Motor neuron (in vitro differentiated cells): ENCODE data around the gene ANKRD44. TPM values are rescaled to one million over a fixed set of nuclear protein-coding genes. Genes with fewer than 3 reads are reported as not detected.
"Not testable (repeated sequence)": the region's sequence is repeated elsewhere in the genome, so short reads cannot be mapped to it uniquely, and the experiment has no call there.

Experiments
- ATAC-seq, 8 experiments: fragments of 200-7000 bp; cut with Tn5 transposase; replicated peaks in 6 of 8; 2 replicates each; pipeline ENCODE4 v1.8.0; 2021; ENCODE audit warnings: mild to moderate bottlenecking in 8 of 8, moderate library complexity in 8 of 8
- H3K27ac ChIP-seq, 2 donors: fragments of 250-450 bp; sonication (Bioruptor Pico); 2 replicates each; pipeline ENCODE4 v1.9.0; 2021; ENCODE audit warnings: antibody characterized with exemption in 2 of 2, mild to moderate bottlenecking in 2 of 2, moderate library complexity in 1 of 2
- H3K4me1 ChIP-seq, 2 donors: fragments of 250-450 bp; sonication (Bioruptor Pico); replicated peaks in 1 of 2; 2 replicates each; pipeline ENCODE4 v1.6.1; 2021; ENCODE audit warnings: antibody characterized with exemption in 2 of 2, mild to moderate bottlenecking in 2 of 2, moderate library complexity in 1 of 2
- H3K4me3 ChIP-seq, 5 donors: fragments of 250-450 bp; sonication (Bioruptor Pico); 2 replicates each; pipeline ENCODE4 v1.9.0; 2021; ENCODE audit warnings: antibody characterized with exemption in 5 of 5, mild to moderate bottlenecking in 5 of 5, moderate library complexity in 4 of 5
- WGBS, 10 experiments: fragments of 450-650 bp; shearing (Covaris generic); methylation state at CpG; one replicate each; pipeline ENCODE4 v1.0.0; 2022; 5-methylcytosine and 5-hydroxymethylcytosine counted together
- in situ Hi-C, 9 experiments: fragments of 400-800 bp; cut with MboI; loops; one replicate each; pipeline ENCODE4 v1.15.0; 2021; ENCODE audit warnings: low sequenced_read_pairs in 9 of 9, low pct_unique_long_range_greater_than_20kb in 2 of 9; ENCODE audit not compliant: unreplicated experiment in 9 of 9
- total RNA-seq, 8 experiments: library from RNA; unstranded; fragments of 300-600 nt; gene quantifications; 2 replicates each; pipeline versions ENCODE4 v1.2.3 to v1.2.4, GENCODE V29; 2022

The ANKRD44 gene
- total RNA-seq, 8 experiments from 2014 or later = 3.4 to 28.8 (median 14.8) TPM

DNA sequence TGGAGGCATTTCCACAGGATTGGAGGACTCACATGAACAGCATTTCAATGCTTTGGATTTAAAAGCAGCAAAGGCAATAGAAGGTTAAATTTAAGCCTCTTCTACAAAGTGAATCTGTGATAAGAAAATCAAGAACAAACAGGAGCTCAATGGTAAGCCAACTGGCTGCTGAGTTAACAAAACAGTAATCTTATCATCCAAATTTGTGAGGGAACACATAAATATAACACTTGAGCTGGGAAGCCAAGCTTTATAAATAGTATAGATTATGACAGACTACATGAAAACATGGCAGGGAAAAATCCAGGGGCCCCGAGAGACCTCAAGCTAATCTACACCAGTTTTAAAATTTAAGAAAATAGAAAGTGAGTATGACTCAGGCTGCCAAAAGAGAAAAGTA, 275.6 kb downstream of the ANKRD44 start:
- WGBS, 10 experiments = 78 to 100% (median 93%) methylated on average over 1 of the region's 1 CpG; no CpG with 5 or more reads in 4 of the 10 experiments
- no peak for ATAC-seq
- Histone ChIP-seq H3K27ac (no peak overlapping the region), H3K4me3 (no peak overlapping the region), H3K4me1 (no peaks in the 10 kb centered on the region)
- in situ Hi-C loops = no loop called here

DNA sequence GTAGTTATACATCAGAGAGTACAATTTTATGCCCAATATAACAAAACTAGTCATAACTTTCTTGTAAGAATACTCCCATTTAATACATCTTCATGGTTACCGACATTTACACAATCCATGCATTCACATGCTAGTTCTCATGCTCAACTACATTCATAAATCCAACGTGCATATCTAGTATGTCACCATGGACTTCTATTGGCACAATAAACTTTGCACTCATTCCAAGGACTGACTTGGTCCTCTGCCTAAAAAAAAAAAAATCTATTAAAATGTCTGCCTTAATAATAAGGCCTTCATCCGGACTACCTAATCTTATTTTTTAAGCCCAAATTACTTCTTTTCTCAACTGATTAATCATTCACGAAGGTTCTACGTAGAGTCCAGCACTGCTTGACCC, 276.3 kb downstream of the ANKRD44 start:
- 63 to 100% (median 84%) methylated on average over 2 to 5 of the region's 5 CpGs for WGBS, 10 experiments
- no peak overlapping the region for H3K27ac ChIP-seq
- no peak overlapping the region for H3K4me3 ChIP-seq
- in situ Hi-C loops = no loop called here
- ATAC-seq = no peak
- H3K4me1 ChIP-seq = no peaks in the 10 kb centered on the region

DNA sequence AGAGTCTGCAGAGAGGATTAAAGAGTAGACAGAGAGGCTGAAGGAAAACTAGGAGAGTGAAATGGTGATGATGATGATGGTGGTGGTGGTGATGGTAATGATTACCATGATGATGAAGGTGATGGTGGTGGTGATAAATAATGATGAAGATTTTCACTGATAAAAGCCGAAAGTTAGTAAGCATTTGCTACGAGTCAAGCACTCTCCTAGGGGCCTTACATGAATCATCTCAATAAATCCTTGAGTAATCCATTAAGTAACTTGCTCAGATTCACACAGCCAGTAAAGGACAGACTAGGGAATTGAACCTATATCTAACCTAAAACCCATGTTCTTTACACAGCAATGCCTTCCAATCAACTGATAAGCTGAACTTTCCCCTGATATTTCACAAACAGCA, 277.4 kb downstream of the ANKRD44 start:
- Histone ChIP-seq H3K27ac (no peak overlapping the region), H3K4me1 (no peaks in the 10 kb centered on the region), H3K4me3 (no peak overlapping the region)
- ATAC-seq = no peak
- in situ Hi-C loops = no loop called here
- 14 to 100% (median 83%) methylated on average over 1 to 2 of the region's 2 CpGs; no CpG with 5 or more reads in 1 of the 10 experiments for WGBS, 10 experiments

DNA sequence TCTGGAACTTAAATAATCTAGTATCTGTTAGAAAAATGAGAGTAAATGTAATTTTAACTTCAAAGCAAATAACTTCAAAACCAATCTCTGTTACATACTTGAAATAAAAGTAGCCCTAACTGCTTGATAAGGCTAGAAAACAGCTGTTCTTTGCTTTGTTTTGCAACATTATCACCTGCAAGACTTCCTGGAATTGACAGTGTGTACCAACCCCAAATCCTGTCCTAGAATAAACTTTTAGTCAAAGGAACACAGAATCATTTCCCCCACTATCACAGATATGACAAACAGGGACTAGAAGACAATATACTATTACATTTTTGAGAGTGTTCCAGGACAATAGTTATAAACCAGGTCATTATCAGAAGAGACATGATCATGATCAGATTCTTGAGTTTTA, 278.8 kb downstream of the ANKRD44 start:
- no peak for ATAC-seq
- Histone ChIP-seq H3K4me3 (no peak overlapping the region), H3K4me1 (no peaks in the 10 kb centered on the region), H3K27ac (no peak overlapping the region)
- in situ Hi-C loops = no loop called here

DNA sequence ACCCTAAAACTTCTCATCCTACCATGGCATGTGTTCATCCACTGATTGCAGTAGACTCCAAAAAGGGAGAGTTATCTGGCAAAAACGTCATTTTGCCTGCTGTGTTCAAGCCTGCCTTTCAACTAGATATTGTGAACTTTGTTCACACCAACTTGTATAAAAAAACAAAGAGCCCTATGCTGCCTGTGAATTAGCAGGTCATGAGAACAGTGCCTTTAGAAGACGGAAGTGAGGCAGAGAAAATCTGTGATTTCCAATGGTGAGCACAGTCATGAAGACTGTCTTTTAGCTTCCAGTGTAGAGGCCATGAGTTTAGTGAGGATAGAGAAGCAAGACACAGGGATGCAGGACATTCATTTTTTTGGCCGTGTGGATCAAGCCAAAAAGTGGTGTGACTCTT, 280.5 kb downstream of the ANKRD44 start:
- Histone ChIP-seq H3K27ac (no peak overlapping the region), H3K4me3 (no peak overlapping the region), H3K4me1 (no peaks in the 10 kb centered on the region)
- in situ Hi-C loops = no loop called here
- WGBS, 10 experiments = 29 to 89% (median 60%) methylated on average over 1 to 3 of the region's 3 CpGs; no CpG with 5 or more reads in 2 of the 10 experiments
- no peak for ATAC-seq

DNA sequence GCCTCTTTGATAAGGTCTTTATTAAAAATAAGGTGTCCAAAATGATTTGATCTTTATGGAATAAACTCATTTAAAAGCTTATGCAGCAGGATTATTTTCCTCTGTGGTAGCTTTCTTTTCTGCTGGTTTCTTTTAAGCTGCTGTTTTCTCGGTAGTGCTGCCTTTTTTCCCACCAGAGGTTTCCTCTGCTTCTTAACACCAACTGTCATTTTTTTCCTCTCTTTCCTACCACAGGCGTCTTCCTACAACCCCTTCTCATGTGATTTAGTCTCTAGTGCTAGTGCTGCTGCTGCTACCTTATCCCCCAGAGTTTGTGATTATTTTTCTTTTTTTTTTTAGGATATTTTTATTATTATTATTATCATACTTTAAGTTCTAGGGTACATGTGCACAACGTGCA, 281.9 kb downstream of the ANKRD44 start:
- WGBS, 10 experiments = 61 to 100% (median 80%) methylated on average over 1 to 3 of the region's 3 CpGs; no CpG with 5 or more reads in 1 of the 10 experiments
- Histone ChIP-seq H3K4me1 (no peaks in the 10 kb centered on the region), H3K4me3 (no peak overlapping the region), H3K27ac (no peak overlapping the region)
- no peak for ATAC-seq
- in situ Hi-C loops = no loop called here

DNA sequence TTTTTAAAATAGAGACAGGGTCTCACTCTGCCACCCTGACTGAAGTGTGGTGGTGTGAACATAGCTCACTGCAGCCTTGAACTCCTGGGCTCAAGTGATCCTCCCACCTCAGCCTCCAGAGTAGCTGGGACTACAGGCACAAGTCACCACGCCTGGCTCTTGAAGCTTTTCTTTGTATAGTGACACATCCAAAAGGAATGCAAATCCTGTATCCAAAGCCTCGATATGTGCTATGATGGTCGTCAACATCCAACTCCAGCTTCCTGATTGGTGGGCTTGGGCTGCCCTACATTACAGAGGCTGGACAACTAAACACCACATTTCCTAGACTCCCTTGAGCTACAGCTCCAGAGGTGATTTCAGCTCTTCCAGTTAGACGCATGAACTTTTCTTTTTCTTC, 282.4 kb downstream of the ANKRD44 start:
- Histone ChIP-seq H3K4me3 (no peak overlapping the region), H3K27ac (no peak overlapping the region), H3K4me1 (no peaks in the 10 kb centered on the region)
- in situ Hi-C loops = no loop called here
- WGBS, 10 experiments = 17 to 100% (median 84%) methylated on average over 1 to 3 of the region's 4 CpGs; no CpG with 5 or more reads in 3 of the 10 experiments
- ATAC-seq = peak in 1 of 8 experiments; percentile 24

DNA sequence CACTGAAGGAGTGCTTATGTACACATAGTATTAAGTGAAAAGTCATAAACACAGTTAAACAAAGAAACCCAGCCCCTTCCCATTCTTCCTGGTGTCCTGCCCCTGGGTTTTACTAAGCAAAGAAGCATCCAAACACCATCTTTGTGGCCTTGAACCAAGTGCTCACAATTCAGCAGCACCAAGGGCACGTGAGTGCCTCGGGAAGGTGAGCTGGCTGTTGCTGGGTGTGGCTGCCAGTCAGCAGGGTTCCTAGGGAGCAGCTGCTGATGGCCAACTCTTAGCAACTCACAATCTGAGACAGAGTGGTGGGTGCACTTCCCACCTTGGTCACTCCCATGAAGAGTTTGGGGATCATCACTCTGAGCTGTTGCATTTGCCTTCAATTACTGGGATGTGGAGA, 286.4 kb downstream of the ANKRD44 start:
- 20 to 90% (median 80%) methylated on average over 1 to 2 of the region's 2 CpGs; no CpG with 5 or more reads in 7 of the 10 experiments for WGBS, 10 experiments
- Histone ChIP-seq H3K4me3 (no peak overlapping the region), H3K27ac (no peak overlapping the region), H3K4me1 (no peaks in the 10 kb centered on the region)
- ATAC-seq = peak in 3 of 8 experiments; percentile 39 to 54 (median 40)
- in situ Hi-C loops = no loop called here

DNA sequence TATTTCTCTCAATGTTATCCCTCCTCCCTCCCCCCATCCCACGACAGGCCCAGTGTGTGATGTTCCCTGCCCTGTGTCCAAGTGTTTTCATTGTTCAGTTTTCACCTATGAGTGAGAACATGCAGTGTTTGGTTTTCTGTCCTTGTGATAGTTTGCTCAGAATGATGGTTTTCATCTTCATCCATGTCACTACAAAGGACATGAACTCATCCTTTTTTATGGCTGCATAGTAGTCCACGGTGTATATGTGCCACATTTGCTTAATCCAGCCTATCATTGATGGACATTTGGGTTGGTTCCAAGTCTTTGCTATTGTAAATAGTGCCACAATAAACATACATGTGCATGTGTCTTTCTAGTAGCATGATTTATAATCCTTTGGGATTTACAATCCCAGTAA, 289.7 kb downstream of the ANKRD44 start:
- H3K27ac ChIP-seq, H3K4me3 ChIP-seq, ATAC-seq, H3K4me1 ChIP-seq, in situ Hi-C loops: not testable (repeated sequence)
- WGBS, 10 experiments = 100% methylated on average over 1 of the region's 2 CpGs; no CpG with 5 or more reads in 8 of the 10 experiments

DNA sequence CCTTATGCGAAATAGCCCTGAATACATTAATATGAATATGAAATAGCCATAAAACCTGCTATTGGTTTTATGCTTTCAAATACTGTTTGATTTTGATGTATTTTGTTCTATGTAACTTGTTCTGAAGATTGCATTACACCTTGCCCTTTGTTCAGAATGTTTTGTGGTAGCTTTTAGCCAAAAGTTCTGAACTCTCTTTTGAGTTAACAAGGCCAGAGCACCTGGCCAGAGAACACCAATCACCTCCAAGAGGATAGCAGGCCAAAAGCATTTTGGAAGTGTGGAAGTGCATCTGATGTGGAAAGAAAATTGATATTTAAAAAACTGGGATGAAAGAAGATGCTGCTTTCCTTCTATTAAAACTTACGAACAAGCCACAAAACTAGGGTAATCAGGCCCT, 297.5 kb downstream of the ANKRD44 start:
- Histone ChIP-seq H3K4me3 (no peak overlapping the region), H3K4me1 (peaks cover 17 to 19% of the 10 kb centered on the region in 2 donors), H3K27ac (no peak overlapping the region)
- ATAC-seq = no peak
- 63 to 100% (median 100%) methylated on average over 1 to 2 of the region's 2 CpGs; no CpG with 5 or more reads in 2 of the 10 experiments for WGBS, 10 experiments
- in situ Hi-C loops = no loop called here

DNA sequence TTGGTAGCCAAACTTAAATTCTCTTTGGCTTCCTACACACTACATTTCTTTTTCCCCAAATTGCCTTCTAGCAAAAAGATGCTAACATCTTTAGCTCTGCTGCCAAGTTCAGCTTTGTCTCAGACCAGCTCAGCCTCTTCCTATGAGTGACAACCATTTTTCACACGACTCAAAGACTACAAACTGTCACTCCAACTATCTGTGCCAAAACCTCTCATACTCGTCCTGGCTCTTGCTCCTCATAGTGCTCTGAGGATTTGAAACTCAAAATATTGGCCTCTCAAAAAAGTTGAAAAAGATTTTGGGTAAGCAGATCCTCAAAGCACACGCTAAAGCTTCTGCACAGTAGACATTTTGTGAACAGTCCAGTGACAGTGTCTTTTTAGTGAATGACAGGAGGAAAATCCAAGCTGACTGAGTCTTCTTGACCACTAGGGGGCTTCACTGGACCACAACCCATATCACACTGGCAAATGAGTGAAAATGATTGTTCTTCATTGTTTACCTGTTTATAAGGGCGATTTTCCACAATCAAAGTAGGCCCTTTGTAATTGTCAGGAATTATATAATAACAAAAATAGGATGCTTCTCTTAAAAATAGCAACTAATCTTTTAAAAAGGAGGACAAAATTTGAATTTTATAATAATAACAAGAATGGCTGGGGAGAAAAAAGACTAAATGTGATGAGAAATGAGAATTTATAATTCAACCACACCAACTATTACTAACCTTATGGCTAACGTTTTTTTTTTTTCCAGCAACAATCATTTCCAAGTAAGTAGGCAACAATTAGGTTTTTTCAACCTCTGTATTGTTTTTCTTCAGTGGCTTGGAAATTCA, 298.6 kb downstream of the ANKRD44 start:
- in situ Hi-C loops = no loop called here
- peaks cover 24 to 30% of the 10 kb centered on the region in 2 donors for H3K4me1 ChIP-seq
- H3K4me3 ChIP-seq = no peak overlapping the region
- 0 to 50% (median 10%) methylated on average over 2 to 5 of the region's 5 CpGs for WGBS, 10 experiments
- ATAC-seq = peak; percentile 40 to 76 (median 65)
- H3K27ac ChIP-seq = no peak overlapping the region

DNA sequence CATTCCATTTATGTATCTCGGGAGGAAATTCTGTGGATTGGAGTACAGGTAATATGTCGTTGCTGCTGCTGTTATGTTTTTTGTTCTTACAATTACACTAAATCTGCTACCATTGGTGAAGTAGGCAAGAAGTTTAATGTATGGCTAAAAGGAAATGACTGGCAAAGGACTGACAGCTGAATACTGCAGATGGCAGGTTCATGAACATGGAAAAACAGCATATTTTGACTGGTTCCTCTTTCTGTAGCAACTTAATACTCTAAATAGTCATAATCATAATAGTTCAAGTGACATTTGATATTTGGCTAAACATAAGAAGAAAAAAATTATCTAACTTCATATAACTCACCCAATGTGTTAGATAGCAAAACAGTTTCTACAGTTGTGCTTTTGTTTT, 299.6 kb downstream of the ANKRD44 start:
- no peak for ATAC-seq
- Histone ChIP-seq H3K27ac (peak overlapping the region in 1 of 2 donors; percentile 73), H3K4me3 (no peak overlapping the region), H3K4me1 (peaks cover 24 to 31% of the 10 kb centered on the region in 2 donors)
- 40 to 100% (median 48%) methylated on average over 1 to 2 of the region's 2 CpGs; no CpG with 5 or more reads in 6 of the 10 experiments for WGBS, 10 experiments
- in situ Hi-C loops = no loop called here

DNA sequence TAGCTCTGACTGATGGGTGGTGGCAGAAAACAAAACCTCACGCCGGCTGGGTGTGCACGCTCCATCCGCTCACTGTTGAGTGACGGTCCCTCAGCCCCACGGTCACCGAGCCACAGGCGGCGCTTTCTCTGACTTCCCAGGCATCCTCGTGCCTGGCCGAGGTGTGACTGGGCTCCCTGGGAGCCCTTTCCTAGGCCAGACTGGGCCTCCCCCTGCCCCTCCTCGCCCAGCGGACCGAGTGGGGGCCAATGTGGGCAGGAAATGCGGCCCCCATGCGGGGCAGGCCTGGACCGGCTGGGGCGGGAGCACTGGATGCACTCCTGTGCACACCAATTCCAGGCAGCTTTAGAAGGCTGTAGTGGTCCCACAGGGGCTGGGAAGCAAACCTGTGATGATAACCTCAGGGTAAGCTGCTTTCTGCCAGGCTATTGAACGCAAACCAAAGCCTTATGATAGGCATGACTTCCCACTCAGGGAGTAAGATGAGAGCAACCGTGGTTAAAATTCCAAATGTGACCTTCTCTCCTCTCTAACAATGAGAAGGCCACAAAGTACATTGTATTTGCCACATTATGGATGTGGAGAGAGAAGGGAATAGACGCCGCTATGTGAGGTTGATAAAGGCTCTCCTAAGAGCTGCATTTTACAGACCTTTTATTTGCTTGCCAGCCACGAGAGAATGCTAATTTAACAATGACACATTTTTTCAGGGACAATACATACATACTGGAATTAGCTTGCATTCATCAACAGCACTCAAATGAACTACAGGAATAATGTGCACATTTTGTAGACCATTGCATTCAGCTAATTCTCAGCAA, 300.2 kb downstream of the ANKRD44 start:
- Histone ChIP-seq H3K4me3 (no peak overlapping the region), H3K4me1 (peaks cover 24 to 31% of the 10 kb centered on the region in 2 donors), H3K27ac (peak overlapping the region; percentile 36 to 73)
- ATAC-seq = peak in 7 of 8 experiments; percentile 12 to 80 (median 74)
- in situ Hi-C loops = no loop called here
- WGBS, 10 experiments = 0 to 71% (median 19%) methylated on average over 1 to 5 of the region's 23 CpGs; no CpG with 5 or more reads in 2 of the 10 experiments
